GM18505 (cell line): ENCODE data around the gene ADGRE2.

Experiments
- ATAC-seq: cut with Tn5 transposase; IDR thresholded peaks from one replicate; pipeline ENCODE4 v1.9.1; 2021; ENCODE audit not compliant: unreplicated experiment
- POLR2A ChIP-seq: IDR thresholded peaks from 4 replicates; pipeline ENCODE4 v1.6.1; 2011; ENCODE audit warnings: borderline replicate concordance; ENCODE audit not compliant: insufficient read depth, insufficient read length; ENCODE audit errors: extremely low read depth

Gene ADGRE2

GRCh38 chr19:14686411-14686810 is 91.9 kb downstream of the ADGRE2 start:
- no peak for ATAC-seq
- TF ChIP-seq POLR2A = no peak

GRCh38 chr19:14683439-14683838 is 94.9 kb downstream of the ADGRE2 start:
- no peak for TF ChIP-seq POLR2A
- no peak for ATAC-seq
